HG03439 (cell line): ENCODE results near the gene GPC6.

Source experiments
- ATAC-seq: cut with Tn5 transposase; IDR thresholded peaks from one replicate; pipeline ENCODE4 v1.9.1; 2021; ENCODE audit warnings: mild to moderate bottlenecking, moderate library complexity; ENCODE audit not compliant: unreplicated experiment

The GPC6 gene

GRCh38 chr13:93554514-93554913 lies 327.9 kb downstream of the GPC6 start:
- no peak for ATAC-seq

GRCh38 chr13:93558637-93559036 lies 332.0 kb downstream of the GPC6 start:
- ATAC-seq = no peak

- no peak for ATAC-seq
Measured at GRCh38 chr13:93559718-93560117, 333.1 kb downstream of the GPC6 start.

GRCh38 chr13:93561576-93562225 lies 335.1 kb downstream of the GPC6 start:
- ATAC-seq = no peak

GRCh38 chr13:93562676-93563075 lies 336.1 kb downstream of the GPC6 start:
- no peak for ATAC-seq

GRCh38 chr13:93577105-93577504 lies 350.5 kb downstream of the GPC6 start:
- ATAC-seq = no peak

GRCh38 chr13:93589788-93590187 lies 363.2 kb downstream of the GPC6 start:
- ATAC-seq = no peak

- ATAC-seq = no peak
Measured at GRCh38 chr13:93603043-93603442, 376.4 kb downstream of the GPC6 start.

GRCh38 chr13:93614776-93615175 lies 388.2 kb downstream of the GPC6 start:
- no peak for ATAC-seq

- no peak for ATAC-seq
Measured at GRCh38 chr13:93620181-93620765, 393.7 kb downstream of the GPC6 start.

- ATAC-seq = no peak
Measured at GRCh38 chr13:93621051-93621450, 394.4 kb downstream of the GPC6 start.

- no peak for ATAC-seq
Measured at GRCh38 chr13:93621966-93622365, 395.4 kb downstream of the GPC6 start.

GRCh38 chr13:93624311-93624777 lies 397.7 kb downstream of the GPC6 start:
- no peak for ATAC-seq

- no peak for ATAC-seq
Measured at GRCh38 chr13:93625536-93625935, 398.9 kb downstream of the GPC6 start.

GRCh38 chr13:93628136-93628797 lies 401.7 kb downstream of the GPC6 start:
- ATAC-seq = no peak

GRCh38 chr13:93635616-93636032 lies 409.0 kb downstream of the GPC6 start:
- no peak for ATAC-seq

- no peak for ATAC-seq
Measured at GRCh38 chr13:93637852-93638251, 411.2 kb downstream of the GPC6 start.

- no peak for ATAC-seq
Measured at GRCh38 chr13:93640452-93640851, 413.8 kb downstream of the GPC6 start.

GRCh38 chr13:93646245-93646644 lies 419.6 kb downstream of the GPC6 start:
- no peak for ATAC-seq

GRCh38 chr13:93649496-93649895 lies 422.9 kb downstream of the GPC6 start:
- ATAC-seq = no peak

GRCh38 chr13:93653776-93654175 lies 427.2 kb downstream of the GPC6 start:
- ATAC-seq = no peak

GRCh38 chr13:93655154-93655553 lies 428.5 kb downstream of the GPC6 start:
- ATAC-seq = no peak
